HepG2 (cell line): ENCODE data around the gene POLG2. TPM values are rescaled to one million over a fixed set of nuclear protein-coding genes. Genes with fewer than 3 reads are reported as not detected.

Experiments
- ATAC-seq: fragments of 200-7000 bp; cut with Tn5 transposase; 3 replicates; pipeline ENCODE4 v1.9.1; 2020; ENCODE audit warnings: mild to moderate bottlenecking, moderate library complexity
- BruUV-seq: library from RNA; stranded (reverse); fragments of 400-500 nt; replicated peaks from 2 replicates; lab custom pipeline; 2021; lab: Mats Ljungman, UMichigan
- CTCF ChIA-PET: fragments of 300-600 bp; formaldehyde crosslinking; extraction: SDS; loops from one replicate; lab custom pipeline; 2021; ENCODE audit warnings: low total read pairs, inconsistent platforms, low intra/inter-chr PET ratio; lab: Yijun Ruan, JAX
- POLR2A ChIA-PET: fragments of 350-600 bp; sonication (Branson Sonifier 250); formaldehyde crosslinking; loops from one replicate; lab custom pipeline; 2020; ENCODE audit warnings: antibody characterized with exemption, inconsistent platforms; lab: Yijun Ruan, JAX
- DNase-seq: peaks from one replicate; pipeline ENCODE4 v3.0.0-alpha.2; 2015; ENCODE audit warnings: low spot score
- FAIRE-seq: peaks from 3 replicates; lab custom pipeline; 2011; peaks lifted over from hg19 to GRCh38; lab: Jason Lieb, UNC
- H2AFZ ChIP-seq: one replicate; pipeline ENCODE4 v1.6.1; 2011; ENCODE audit warnings: low read length, inconsistent platforms
- H3K27ac ChIP-seq: fragments of 300-600 bp; 3 replicates; pipeline ENCODE4 v1.8.0; 2011; ENCODE audit warnings: mixed run types, mild to moderate bottlenecking, mixed read lengths, low read length, inconsistent platforms; ENCODE audit not compliant: insufficient read depth; ENCODE audit errors: extremely low read length
- H3K27me3 ChIP-seq, 2 experiments: fragments of 200-600 bp in 1 of 2; 2 replicates in 1 of 2; 3 replicates in 1 of 2; pipeline versions ENCODE4 v1.6.0 to v1.8.0; 2011; ENCODE audit warnings: low read length in 2 of 2, mild to moderate bottlenecking in 2 of 2, moderate library complexity in 2 of 2, inconsistent platforms in 1 of 2; ENCODE audit not compliant: insufficient read depth in 2 of 2, control insufficient read depth in 1 of 2
- H3K36me3 ChIP-seq, 2 experiments: fragments of 200-600 bp in 1 of 2; replicated peaks in 1 of 2; 2 replicates in 1 of 2; 3 replicates in 1 of 2; pipeline versions ENCODE4 v1.5.1 to v1.8.0; 2011; ENCODE audit warnings: low read length in 2 of 2, inconsistent platforms in 1 of 2; ENCODE audit not compliant: insufficient read depth in 2 of 2, control insufficient read depth in 1 of 2
- H3K4me1 ChIP-seq: 2 replicates; pipeline ENCODE4 v1.5.1; 2012; ENCODE audit warnings: low read length, inconsistent platforms; ENCODE audit not compliant: insufficient read depth
- H3K4me2 ChIP-seq: 2 replicates; pipeline ENCODE4 v1.6.0; 2011; ENCODE audit warnings: low read depth, low read length, inconsistent platforms
- H3K4me3 ChIP-seq, 3 experiments: fragments of 200-600 bp in 1 of 3; sonication (generic), shearing (Covaris generic) in 1 of 3; replicated peaks in 1 of 3; 2 replicates each; pipeline ENCODE4 v1.5.1; 2011 to 2016; ENCODE audit warnings: low read length in 3 of 3, inconsistent platforms in 2 of 3, low read depth in 2 of 3, mild to moderate bottlenecking in 2 of 3, control low read depth in 1 of 3, mixed read lengths in 1 of 3; ENCODE audit not compliant: insufficient read depth in 1 of 3
- H3K79me2 ChIP-seq: one replicate; pipeline ENCODE4 v1.6.1; 2011; ENCODE audit warnings: low read length, inconsistent platforms; ENCODE audit not compliant: insufficient read depth
- H3K9ac ChIP-seq: 2 replicates; pipeline ENCODE4 v1.6.0; 2011; ENCODE audit warnings: mild to moderate bottlenecking, low read depth, low read length, inconsistent platforms; ENCODE audit not compliant: insufficient read depth
- H3K9me3 ChIP-seq: 2 replicates; pipeline ENCODE4 v1.5.1; 2012; ENCODE audit warnings: mild to moderate bottlenecking, low read length
- H4K20me1 ChIP-seq: 2 replicates; pipeline ENCODE4 v1.6.0; 2011; ENCODE audit warnings: inconsistent platforms, mild to moderate bottlenecking, low read length, moderate library complexity; ENCODE audit not compliant: insufficient read depth
- ATF7 ChIP-seq, 2 experiments: fragments of 450-650 bp in 1 of 2; sonication (generic) in 1 of 2; formaldehyde crosslinking in 1 of 2; IDR thresholded peaks; 2 replicates each; pipeline versions ENCODE4 v1.4.0 to v1.6.1; 2016 to 2020; ENCODE audit warnings: antibody characterized with exemption in 1 of 2, mild to moderate bottlenecking in 1 of 2, missing genetic modification reagents in 1 of 2
- CEBPB ChIP-seq: IDR thresholded peaks from 2 replicates; pipeline ENCODE4 v1.6.1; 2011; ENCODE audit warnings: low read depth, low read length, improper control_type of control experiment, borderline replicate concordance
- RFX3 ChIP-seq: IDR thresholded peaks from 2 replicates; pipeline ENCODE4 v1.6.1; 2016; ENCODE audit warnings: missing biosample characterization, missing genetic modification reagents
- SOX6 ChIP-seq, 2 experiments: fragments of 450-650 bp in 1 of 2; sonication (generic) in 1 of 2; formaldehyde crosslinking in 1 of 2; IDR thresholded peaks; 2 replicates each; pipeline versions ENCODE4 v1.4.0 to v1.6.1; 2017 to 2020; ENCODE audit warnings: antibody characterized with exemption in 1 of 2, mild to moderate bottlenecking in 1 of 2, missing genetic modification reagents in 1 of 2
- USF2 ChIP-seq, 2 experiments: sonication (generic) in 1 of 2; formaldehyde crosslinking in 1 of 2; IDR thresholded peaks; 2 replicates each; pipeline versions ENCODE4 v1.5.1 to v1.6.1; 2011 to 2020; ENCODE audit warnings: borderline replicate concordance in 1 of 2, low read depth in 1 of 2, low read length in 1 of 2, mild to moderate bottlenecking in 1 of 2, missing genetic modification reagents in 1 of 2, moderate library complexity in 1 of 2
- ZFP36L2 ChIP-seq: sonication (generic); formaldehyde crosslinking; IDR thresholded peaks from 2 replicates; pipeline ENCODE4 v1.4.0; 2020; ENCODE audit warnings: missing genetic modification reagents
- ZNF337 ChIP-seq: sonication (generic); formaldehyde crosslinking; IDR thresholded peaks from 2 replicates; pipeline ENCODE4 v1.5.1; 2020; ENCODE audit warnings: missing genetic modification reagents, low read depth, mild to moderate bottlenecking, borderline replicate concordance
- ZNF562 ChIP-seq: sonication (generic); formaldehyde crosslinking; IDR thresholded peaks from 2 replicates; pipeline ENCODE4 v1.8.0; 2022; ENCODE audit warnings: missing genetic modification reagents, borderline replicate concordance
- WGBS: methylation state at CpG from one replicate; pipeline ENCODE4 v1.1.6; 2017; ENCODE audit warnings: low lambda C conversion rate; 5-methylcytosine and 5-hydroxymethylcytosine counted together
- in situ Hi-C: cut with HindIII; loops from 2 replicates; pipeline ENCODE4 v1.10.0; 2017; ENCODE audit warnings: low pct_unique_long_range_greater_than_20kb; ENCODE audit not compliant: extremely low pct_ligation_motif_present
- intact Hi-C: fragments of 100-400 bp; cut with micrococcal nuclease; formaldehyde crosslinking; loops from one replicate; pipeline ENCODE4 v1.10.0; 2022; ENCODE audit not compliant: unreplicated experiment
- polyA plus RNA-seq, 8 experiments: library from polyadenylated mRNA; depleted of rRNA in 3 of 8; stranded (reverse) in 7 of 8; unstranded in 1 of 8; fragments of >200 nt; fragmentation: Illumina TruSeq in 4 of 8; extraction: Trizol in 4 of 8; gene quantifications; 2 replicates each; pipeline versions ENCODE4 v1.2.1 to v1.2.3, GENCODE V29; 2011 to 2016; ENCODE audit warnings: low read depth in 4 of 8, missing spikeins in 1 of 8, mixed read lengths in 1 of 8; ENCODE audit not compliant: insufficient read depth in 1 of 8
- total RNA-seq, 5 experiments: library from RNA; depleted of rRNA; stranded (reverse); fragments of >200 nt; fragmentation: Illumina TruSeq; extraction: Trizol; gene quantifications; 2 replicates each; pipeline ENCODE4 v1.2.3, GENCODE V29; 2016; ENCODE audit warnings: low read depth in 1 of 5

Gene POLG2
- total and polyA plus RNA-seq, 2 of the 13 experiments (the other 11 are each of a cell fraction or from before 2014, with no cell fraction given) = 21.1 to 25.5 TPM

DNA sequence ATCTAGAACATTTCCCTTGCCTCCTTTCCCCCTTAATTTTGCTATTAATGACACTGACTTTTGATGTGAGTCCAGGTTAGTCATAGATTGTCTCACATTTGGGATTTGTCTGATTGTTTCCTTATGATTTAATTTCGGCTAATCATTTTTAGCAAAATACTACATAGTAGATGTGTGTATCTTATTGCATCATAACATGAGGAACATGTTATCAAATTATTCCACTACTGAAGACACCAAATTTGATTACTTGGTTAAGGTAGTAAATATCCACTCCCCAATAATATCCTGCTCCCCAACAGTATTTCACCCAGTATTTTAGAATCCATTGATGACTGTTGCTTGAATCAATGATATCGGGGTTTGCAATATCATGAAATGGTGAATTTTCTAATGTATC is 2.7 kb downstream of the POLG2 start:
- Histone ChIP-seq H4K20me1 (peaks cover 5% of the 10 kb centered on the region; the same call in 1 of the 2 replicates), H3K4me2 (peak overlapping the region; percentile 66), H3K4me3 (peak overlapping the region in 1 of 3 experiments; percentile 17; a peak in 1 of 6 replicates), H3K9ac (peak overlapping the region; percentile 11; the same call in 1 of the 2 replicates), H2AFZ (no peak overlapping the region), H3K9me3 (no peaks in the 10 kb centered on the region), H3K4me1 (peaks cover 45% of the 10 kb centered on the region), H3K36me3 (peaks cover 10 to 29% of the 10 kb centered on the region in 2 experiments), H3K27me3 (no peaks in the 10 kb centered on the region; a peak in 1 of 5 replicates), H3K79me2 (peaks cover 33% of the 10 kb centered on the region), H3K27ac (no peak overlapping the region)
- intact Hi-C loops (loop anchor here (10.0 kb wide), 2 partner anchors 169 to 339 kb away; no protein-coding TSS in a partner anchor), in situ Hi-C loops (loop anchor here (5.0 to 10.0 kb wide), 2 partner anchors 72 to 189 kb away; no protein-coding TSS in a partner anchor)
- WGBS = 98% methylated on average over 2 of the region's 2 CpGs
- no peak for ATAC-seq
- FAIRE-seq = no peak
- POLR2A ChIA-PET = interaction anchor here (7.3 kb wide), 1 partner anchor 12 kb away, joined by 202 read pairs; the partner anchor contains the start of genes CEP95 and DDX5
- TF ChIP-seq RFX3 (CRISPR knock-in tag) (no peak), ZNF562 (CRISPR knock-in tag) (no peak), USF2 (IDR thresholded peaks at IDR 0.05; ENCODE audit: low read depth, low read length) (no peak), USF2 (CRISPR knock-in tag; IDR thresholded peaks at IDR 0.05; ENCODE audit: borderline replicate concordance) (no peak), CEBPB (peak; percentile 56; the same call in 1 of the 2 replicates), ZNF337 (no peak), ATF7 (IDR thresholded peaks at IDR 0.05) (peak; percentile 77), ATF7 (CRISPR knock-in tag; IDR thresholded peaks at IDR 0.05) (no peak), SOX6 (IDR thresholded peaks at IDR 0.05) (no peak), SOX6 (CRISPR knock-in tag; IDR thresholded peaks at IDR 0.05) (no peak), ZFP36L2 (CRISPR knock-in tag) (no peak)
- BruUV-seq = no TSS peak
- CTCF ChIA-PET = no interaction called here
- no peak for DNase-seq
